Hepatocyte (in vitro differentiated cells): ENCODE results near the gene PLCD3.

Experiments used
- EZH2 ChIP-seq: fragments of 200-600 bp; sonication (generic); IDR thresholded peaks from 2 replicates; pipeline ENCODE4 v1.6.1; 2016; ENCODE audit warnings: antibody characterized with exemption, mild to moderate bottlenecking, borderline replicate concordance
- TF ChIP-seq, protein P1 (sequence below): fragments of 200-600 bp; sonication (generic); IDR thresholded peaks from 2 replicates; pipeline ENCODE4 v1.5.1; 2016; ENCODE audit warnings: antibody characterized with exemption, mild to moderate bottlenecking; ENCODE audit not compliant: poor library complexity

DNA sequence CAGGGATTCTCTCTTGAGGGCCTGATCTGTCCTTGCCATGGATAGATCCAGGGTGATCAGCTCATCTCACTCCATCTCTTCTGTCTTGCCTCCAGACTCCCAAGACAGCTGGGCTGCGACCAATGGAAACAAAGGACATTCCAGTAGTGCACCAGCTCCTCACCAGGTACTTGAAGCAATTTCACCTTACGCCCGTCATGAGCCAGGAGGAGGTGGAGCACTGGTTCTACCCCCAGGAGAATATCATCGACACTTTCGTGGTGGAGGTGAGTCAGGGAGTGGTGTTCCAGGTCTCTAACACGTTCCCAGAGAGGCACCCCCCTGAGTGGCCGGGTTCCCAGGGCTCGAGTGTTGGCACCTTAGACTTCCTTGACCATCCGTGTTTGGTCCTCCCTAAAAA lies 29.5 kb downstream of the PLCD3 start:
- TF ChIP-seq, protein P1, sequence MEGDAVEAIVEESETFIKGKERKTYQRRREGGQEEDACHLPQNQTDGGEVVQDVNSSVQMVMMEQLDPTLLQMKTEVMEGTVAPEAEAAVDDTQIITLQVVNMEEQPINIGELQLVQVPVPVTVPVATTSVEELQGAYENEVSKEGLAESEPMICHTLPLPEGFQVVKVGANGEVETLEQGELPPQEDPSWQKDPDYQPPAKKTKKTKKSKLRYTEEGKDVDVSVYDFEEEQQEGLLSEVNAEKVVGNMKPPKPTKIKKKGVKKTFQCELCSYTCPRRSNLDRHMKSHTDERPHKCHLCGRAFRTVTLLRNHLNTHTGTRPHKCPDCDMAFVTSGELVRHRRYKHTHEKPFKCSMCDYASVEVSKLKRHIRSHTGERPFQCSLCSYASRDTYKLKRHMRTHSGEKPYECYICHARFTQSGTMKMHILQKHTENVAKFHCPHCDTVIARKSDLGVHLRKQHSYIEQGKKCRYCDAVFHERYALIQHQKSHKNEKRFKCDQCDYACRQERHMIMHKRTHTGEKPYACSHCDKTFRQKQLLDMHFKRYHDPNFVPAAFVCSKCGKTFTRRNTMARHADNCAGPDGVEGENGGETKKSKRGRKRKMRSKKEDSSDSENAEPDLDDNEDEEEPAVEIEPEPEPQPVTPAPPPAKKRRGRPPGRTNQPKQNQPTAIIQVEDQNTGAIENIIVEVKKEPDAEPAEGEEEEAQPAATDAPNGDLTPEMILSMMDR = no peak
- TF ChIP-seq EZH2 = no peak
